MG63 (cell line): ENCODE measurements around the gene MTOR. TPM values are rescaled to one million over a fixed set of nuclear protein-coding genes. Genes with fewer than 3 reads are reported as not detected.

Experiments
- DNase-seq: peaks from one replicate; pipeline ENCODE4 v3.0.0-alpha.2; 2020
- H3K27me3 ChIP-seq: fragments of 250-450 bp; sonication (Bioruptor Pico); 2 replicates; pipeline ENCODE4 v1.5.1; 2020; ENCODE audit warnings: mild to moderate bottlenecking, moderate library complexity
- H3K36me3 ChIP-seq: fragments of 250-450 bp; sonication (Bioruptor Pico); 2 replicates; pipeline ENCODE4 v1.5.1; 2020; ENCODE audit warnings: mild to moderate bottlenecking, moderate library complexity
- H3K4me3 ChIP-seq: fragments of 250-450 bp; sonication (Bioruptor Pico); 2 replicates; pipeline ENCODE4 v1.5.1; 2020; ENCODE audit warnings: mild to moderate bottlenecking, moderate library complexity
- H3K9me3 ChIP-seq: fragments of 250-450 bp; sonication (Bioruptor Pico); 2 replicates; pipeline ENCODE4 v1.5.1; 2020; ENCODE audit warnings: mild to moderate bottlenecking, moderate library complexity
- total RNA-seq: library from RNA; depleted of rRNA; stranded (reverse); fragments of >200 nt; shearing (Covaris generic); gene quantifications from 2 replicates; pipeline ENCODE4 v1.2.3, GENCODE V29; 2014; ENCODE audit warnings: low replicate concordance

Gene MTOR
- total RNA-seq, 1 experiment from 2014 or later: 12.2 TPM

DNA sequence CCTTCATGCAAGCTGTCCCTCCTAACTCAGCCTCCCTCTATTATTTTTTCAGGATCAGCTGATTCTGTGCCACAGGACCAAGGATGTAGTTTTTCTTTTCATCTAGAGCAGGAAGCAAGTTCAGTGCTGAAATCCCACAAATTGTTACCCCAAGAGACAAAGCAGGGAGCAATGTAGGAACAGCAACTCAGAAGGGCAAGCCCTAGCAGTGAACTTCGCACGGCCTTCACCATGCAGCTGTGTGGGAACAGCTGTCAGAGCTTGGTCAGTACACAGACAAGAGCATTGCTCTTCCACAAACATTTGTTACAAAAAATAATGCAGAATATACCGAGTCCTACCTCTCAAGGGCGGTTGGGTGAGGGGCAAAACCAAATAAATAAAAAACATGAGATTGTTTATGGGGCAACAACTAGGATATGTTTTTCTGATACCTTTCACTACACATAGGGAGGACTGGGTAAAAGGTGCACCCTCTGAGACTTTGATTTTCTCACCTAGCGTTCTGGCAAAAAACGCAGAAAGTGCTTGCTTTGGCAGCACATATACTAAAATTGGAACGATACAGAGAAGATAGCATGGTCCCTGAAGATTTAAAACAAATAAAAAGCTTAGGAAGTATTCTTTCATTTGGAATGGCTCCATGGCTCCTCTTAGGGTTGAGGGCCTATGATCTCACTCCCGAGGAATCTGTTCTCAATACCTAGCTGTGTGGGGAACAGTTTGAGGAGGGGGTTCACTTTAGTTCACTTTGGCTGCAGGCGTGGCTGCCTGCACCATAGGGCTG is 110.3 kb downstream of the MTOR start:
- no peak for DNase-seq
- H3K36me3 ChIP-seq: peaks cover 40% of the 10 kb centered on the region

GRCh38 chr1:11151114-11151513 is 111.2 kb downstream of the MTOR start:
- DNase-seq: no peak
- no peaks in the 10 kb centered on the region for H3K27me3 ChIP-seq
- H3K4me3 ChIP-seq: no peak overlapping the region
- H3K36me3 ChIP-seq: peaks cover 38% of the 10 kb centered on the region
- no peaks in the 10 kb centered on the region for H3K9me3 ChIP-seq

More for the DNA sequence above, 110.3 kb downstream of the MTOR start:
- no peak overlapping the region for H3K4me3 ChIP-seq
- no peaks in the 10 kb centered on the region for H3K27me3 ChIP-seq
- H3K9me3 ChIP-seq: no peaks in the 10 kb centered on the region

- DNase-seq: no peak
- Histone ChIP-seq H3K4me3 (no peak overlapping the region), H3K36me3 (peaks cover 35% of the 10 kb centered on the region), H3K9me3 (no peaks in the 10 kb centered on the region), H3K27me3 (no peaks in the 10 kb centered on the region)
Observed at GRCh38 chr1:11150326-11150725, 112.0 kb downstream of the MTOR start.

DNA sequence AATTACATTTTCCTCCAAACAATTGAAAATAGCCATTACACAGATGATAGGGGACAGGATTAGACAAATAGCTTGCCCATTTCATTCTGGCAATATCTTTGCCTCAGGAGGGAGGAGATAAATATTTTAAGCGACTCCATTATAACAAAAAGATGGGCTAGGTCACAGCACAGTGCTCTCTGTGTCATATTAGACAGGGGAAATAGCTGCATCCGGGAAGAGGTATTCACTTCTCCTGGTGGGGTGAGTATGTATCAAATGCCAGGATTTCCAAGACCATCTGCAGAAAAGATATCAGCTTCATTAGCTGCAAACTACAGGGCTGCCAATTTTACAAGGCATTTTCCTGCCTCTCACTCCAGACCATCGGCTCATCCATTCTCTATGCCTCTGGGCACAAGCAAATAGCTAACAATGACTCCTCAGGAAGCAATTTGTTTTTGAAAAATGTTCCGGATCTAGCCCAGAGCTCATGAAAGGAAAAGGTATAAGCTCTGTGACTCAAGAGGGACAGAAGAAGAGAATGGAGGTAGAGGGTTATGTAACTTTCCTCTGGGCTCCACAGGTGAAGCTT is 115.1 kb downstream of the MTOR start:
- Histone ChIP-seq H3K4me3 (no peak overlapping the region), H3K27me3 (no peaks in the 10 kb centered on the region), H3K36me3 (peaks cover 29% of the 10 kb centered on the region), H3K9me3 (no peaks in the 10 kb centered on the region)
- no peak for DNase-seq

GRCh38 chr1:11145741-11146140 is 116.6 kb downstream of the MTOR start:
- Histone ChIP-seq H3K27me3 (no peaks in the 10 kb centered on the region), H3K36me3 (peaks cover 26% of the 10 kb centered on the region), H3K4me3 (no peak overlapping the region), H3K9me3 (no peaks in the 10 kb centered on the region)
- no peak for DNase-seq

DNA sequence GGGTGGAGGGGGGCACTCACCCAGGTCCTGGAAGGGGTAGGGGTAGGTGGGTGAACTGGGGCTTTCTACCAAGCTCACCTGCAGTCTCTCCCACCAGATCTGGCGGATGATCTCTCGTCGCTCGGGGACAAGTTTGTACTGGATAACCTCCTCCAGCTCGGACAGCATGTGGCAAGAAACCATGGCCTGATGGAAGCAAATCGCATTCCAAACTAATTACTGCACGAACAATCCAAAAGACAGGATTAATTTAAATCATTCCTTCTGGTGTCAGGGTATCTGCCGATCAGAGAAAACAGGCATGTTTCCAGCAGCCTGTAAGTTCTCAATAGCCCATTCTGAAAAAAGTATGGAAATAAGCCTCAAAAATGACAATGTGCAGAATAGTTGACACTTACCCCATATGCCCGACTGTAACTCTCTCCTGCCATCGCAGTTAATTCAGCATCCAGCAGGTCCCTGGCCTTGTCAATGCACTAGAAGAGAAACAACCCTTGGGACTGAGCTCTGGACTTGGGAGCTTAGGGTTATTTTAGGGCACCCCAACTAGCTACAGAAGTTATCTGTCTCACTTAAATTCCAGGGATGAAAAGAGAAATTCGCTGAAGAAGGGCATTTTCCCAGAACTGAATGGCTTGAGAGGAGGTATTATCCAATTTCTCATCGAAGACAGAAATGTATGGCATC is 117.6 kb downstream of the MTOR start:
- no peak for DNase-seq
- H3K36me3 ChIP-seq: peaks cover 23% of the 10 kb centered on the region
- no peaks in the 10 kb centered on the region for H3K27me3 ChIP-seq
- no peak overlapping the region for H3K4me3 ChIP-seq
- no peaks in the 10 kb centered on the region for H3K9me3 ChIP-seq

DNA sequence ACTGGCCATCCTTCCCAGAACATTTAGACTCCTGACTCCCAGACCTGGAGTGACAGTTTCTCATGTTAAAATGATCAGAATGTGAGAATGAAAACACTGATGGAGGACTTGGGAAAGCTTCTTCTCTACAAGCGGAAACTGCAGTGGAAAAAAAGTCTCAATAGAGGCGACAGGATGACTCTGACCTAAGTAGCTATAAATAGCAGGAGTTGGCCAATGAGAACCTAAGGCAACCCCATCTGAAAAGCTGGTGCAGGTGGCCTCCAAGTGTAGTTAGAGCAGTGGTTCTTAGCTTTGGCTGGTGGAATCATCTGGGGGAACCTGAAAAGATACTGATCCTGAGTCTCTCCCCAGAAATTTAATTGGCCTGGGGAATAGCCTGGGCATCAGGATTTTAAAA is 118.4 kb downstream of the MTOR start:
- Histone ChIP-seq H3K4me3 (no peak overlapping the region), H3K27me3 (no peaks in the 10 kb centered on the region), H3K9me3 (no peaks in the 10 kb centered on the region), H3K36me3 (peaks cover 20% of the 10 kb centered on the region)
- DNase-seq: no peak

- H3K36me3 ChIP-seq: peaks cover 24% of the 10 kb centered on the region
- no peak overlapping the region for H3K4me3 ChIP-seq
- H3K9me3 ChIP-seq: no peaks in the 10 kb centered on the region
- no peaks in the 10 kb centered on the region for H3K27me3 ChIP-seq
- DNase-seq: no peak
Observed at GRCh38 chr1:11143401-11143800, 119.0 kb downstream of the MTOR start.

- Histone ChIP-seq H3K27me3 (no peaks in the 10 kb centered on the region), H3K36me3 (peaks cover 30% of the 10 kb centered on the region), H3K9me3 (no peaks in the 10 kb centered on the region), H3K4me3 (no peak overlapping the region)
- DNase-seq: no peak
Observed at GRCh38 chr1:11142618-11143391, 119.5 kb downstream of the MTOR start.

- Histone ChIP-seq H3K36me3 (peaks cover 31% of the 10 kb centered on the region), H3K9me3 (no peaks in the 10 kb centered on the region), H3K27me3 (no peaks in the 10 kb centered on the region), H3K4me3 (no peak overlapping the region)
- no peak for DNase-seq
Observed at GRCh38 chr1:11138952-11139351, 123.4 kb downstream of the MTOR start.

DNA sequence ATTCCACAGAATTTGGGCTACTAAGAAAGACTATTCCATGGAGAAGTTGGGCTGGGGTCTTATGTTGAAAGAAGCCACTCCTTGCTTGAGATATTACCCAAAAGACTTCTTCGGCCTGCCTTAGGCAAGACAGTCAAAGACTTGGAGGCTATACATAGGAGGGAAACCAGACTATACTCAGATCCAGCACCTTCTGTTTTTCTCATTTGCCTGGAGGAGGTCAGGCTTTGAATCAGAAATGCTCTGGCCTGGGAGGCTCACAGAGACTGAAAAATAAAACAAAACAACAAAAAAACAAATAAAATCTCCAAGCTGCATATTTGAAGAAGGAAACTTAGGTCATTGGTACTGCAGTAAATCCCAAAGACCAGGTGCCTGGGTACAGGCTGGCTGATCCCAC is 124.3 kb downstream of the MTOR start:
- no peaks in the 10 kb centered on the region for H3K27me3 ChIP-seq
- DNase-seq: no peak
- H3K4me3 ChIP-seq: no peak overlapping the region
- no peaks in the 10 kb centered on the region for H3K9me3 ChIP-seq
- H3K36me3 ChIP-seq: peaks cover 36% of the 10 kb centered on the region

- DNase-seq: peak; percentile 39
- no peak overlapping the region for H3K4me3 ChIP-seq
- no peaks in the 10 kb centered on the region for H3K9me3 ChIP-seq
- peaks cover 55% of the 10 kb centered on the region for H3K36me3 ChIP-seq
- no peaks in the 10 kb centered on the region for H3K27me3 ChIP-seq
Observed at GRCh38 chr1:11134898-11135266, 127.5 kb downstream of the MTOR start.

- peaks cover 55% of the 10 kb centered on the region for H3K36me3 ChIP-seq
- DNase-seq: peak; percentile 76
- H3K27me3 ChIP-seq: no peaks in the 10 kb centered on the region
Observed at GRCh38 chr1:11134251-11134897, 128.0 kb downstream of the MTOR start.

DNA sequence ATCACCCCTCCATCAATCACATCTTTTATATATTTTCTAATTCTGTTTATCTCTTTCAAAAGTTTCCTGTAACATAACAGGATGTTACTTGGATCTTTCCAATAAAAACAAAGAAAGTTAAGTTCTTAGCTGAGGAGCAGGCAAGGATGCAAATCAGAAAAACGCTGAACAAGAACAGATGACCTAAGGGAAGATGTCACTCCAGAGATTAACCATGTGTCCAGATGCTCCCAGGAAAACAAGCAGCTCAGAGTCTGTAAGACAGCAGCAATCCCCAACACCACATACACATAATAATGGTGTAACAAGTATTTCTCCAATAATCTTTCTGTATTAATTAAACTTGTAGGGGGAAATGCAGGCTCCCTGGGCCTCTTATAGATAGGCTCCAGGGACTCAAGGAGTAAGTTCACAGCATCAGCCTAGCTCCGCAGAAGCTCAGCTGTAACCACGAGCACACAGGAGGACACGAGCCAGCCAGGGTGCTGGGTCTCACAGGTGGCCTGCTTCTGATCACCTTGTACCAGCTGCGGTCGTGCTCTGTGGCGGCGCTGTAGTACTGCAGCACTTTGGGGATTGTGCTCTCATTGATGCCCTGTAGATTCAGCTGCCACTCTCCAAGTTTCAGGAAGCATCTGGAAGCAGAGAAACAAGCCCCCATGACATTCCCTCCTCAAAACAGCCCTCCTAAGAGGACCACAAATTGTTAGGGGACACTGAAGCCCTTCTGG is 129.6 kb downstream of the MTOR start:
- DNase-seq: no peak
- Histone ChIP-seq H3K36me3 (peaks cover 57% of the 10 kb centered on the region), H3K27me3 (no peaks in the 10 kb centered on the region), H3K4me3 (no peak overlapping the region), H3K9me3 (no peaks in the 10 kb centered on the region)

More at GRCh38 chr1:11134251-11134897, 128.0 kb downstream of the MTOR start:
- Histone ChIP-seq H3K4me3 (no peak overlapping the region), H3K9me3 (no peaks in the 10 kb centered on the region)

DNA sequence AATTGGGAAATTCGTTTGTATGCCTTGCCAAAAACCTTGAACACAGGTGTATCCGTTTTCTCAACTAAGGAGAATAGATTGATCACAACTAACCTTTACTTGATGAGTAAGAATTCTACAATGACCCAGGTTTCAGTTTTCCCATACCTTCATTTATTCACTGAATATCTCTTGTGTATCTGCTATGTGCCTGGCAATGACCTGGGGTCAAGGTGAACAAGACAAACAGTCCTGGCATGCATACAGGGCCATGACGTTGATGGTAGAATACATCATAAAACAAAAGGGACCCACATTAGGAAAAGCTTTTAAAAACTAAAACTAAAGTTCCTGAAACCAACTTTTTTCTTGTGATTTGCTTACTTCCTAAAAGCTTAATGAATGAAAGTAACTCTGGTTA is 130.5 kb downstream of the MTOR start:
- no peak overlapping the region for H3K4me3 ChIP-seq
- DNase-seq: no peak
- peaks cover 63% of the 10 kb centered on the region for H3K36me3 ChIP-seq

GRCh38 chr1:11130406-11130805 is 131.9 kb downstream of the MTOR start:
- Histone ChIP-seq H3K9me3 (no peaks in the 10 kb centered on the region), H3K36me3 (peaks cover 65% of the 10 kb centered on the region), H3K27me3 (no peaks in the 10 kb centered on the region), H3K4me3 (no peak overlapping the region)
- no peak for DNase-seq

More for the DNA sequence above, 130.5 kb downstream of the MTOR start:
- Histone ChIP-seq H3K27me3 (no peaks in the 10 kb centered on the region), H3K9me3 (no peaks in the 10 kb centered on the region)
